ENCODE results near the gene ZC3H18.
"Not testable (repeated sequence)": the region's sequence is repeated elsewhere in the genome, so short reads cannot be mapped to it uniquely, and the experiment has no call there.

The ZC3H18 gene

GRCh38 chr16:88608076-88608475 is 37.9 kb downstream of the ZC3H18 start:
- DNase-seq, result no peak

GRCh38 chr16:88609426-88609825 is 39.2 kb downstream of the ZC3H18 start:
- not testable (repeated sequence) for DNase-seq

GRCh38 chr16:88610080-88610479 is 39.9 kb downstream of the ZC3H18 start:
- no peak for DNase-seq

- no peak for DNase-seq
These were observed 41.0 kb downstream of the ZC3H18 start for GRCh38 chr16:88610909-88611812.

GRCh38 chr16:88613293-88613692 is 43.1 kb downstream of the ZC3H18 start:
- no peak for DNase-seq

- no peak for DNase-seq
These were observed 44.0 kb downstream of the ZC3H18 start for GRCh38 chr16:88613911-88614817.

GRCh38 chr16:88614818-88615580 is 44.8 kb downstream of the ZC3H18 start:
- DNase-seq, result no peak

- no peak for DNase-seq
These were observed 46.1 kb downstream of the ZC3H18 start for GRCh38 chr16:88616320-88616719.

- DNase-seq, result no peak
These were observed 46.5 kb downstream of the ZC3H18 start for GRCh38 chr16:88616736-88617135.

GRCh38 chr16:88617268-88618031 is 47.2 kb downstream of the ZC3H18 start:
- peak; percentile 13 for DNase-seq

- no peak for DNase-seq
These were observed 48.2 kb downstream of the ZC3H18 start for GRCh38 chr16:88618182-88618955.

- DNase-seq, result no peak
These were observed 48.9 kb downstream of the ZC3H18 start for GRCh38 chr16:88618956-88619667.

GRCh38 chr16:88619859-88620815 is 49.9 kb downstream of the ZC3H18 start:
- DNase-seq, result no peak

- DNase-seq, result no peak
These were observed 51.9 kb downstream of the ZC3H18 start for GRCh38 chr16:88622125-88622524.

- DNase-seq, result no peak
These were observed 52.7 kb downstream of the ZC3H18 start for GRCh38 chr16:88622866-88623265.

GRCh38 chr16:88623858-88624257 is 53.7 kb downstream of the ZC3H18 start:
- no peak for DNase-seq

- DNase-seq, result no peak
These were observed 54.3 kb downstream of the ZC3H18 start for GRCh38 chr16:88624481-88624880.

- no peak for DNase-seq
These were observed 54.9 kb downstream of the ZC3H18 start for GRCh38 chr16:88624977-88625576.

GRCh38 chr16:88626646-88627045 is 56.4 kb downstream of the ZC3H18 start:
- no peak for DNase-seq
